Heart right ventricle (tissue), 16 donors: ENCODE data around the gene MTHFD1L. TPM values are rescaled to one million over a fixed set of nuclear protein-coding genes. Genes with fewer than 3 reads are reported as not detected.
A peak's percentile ranks its signal among the peaks of the same experiment; 100 is the strongest.

Experiments
- ATAC-seq, 8 donors: fragments of 200-7000 bp; cut with Tn5 transposase; one replicate each; pipeline ENCODE4 v1.9.1; 2020; ENCODE audit warnings: mild to moderate bottlenecking in 8 of 8, moderate library complexity in 8 of 8, moderate number of reproducible peaks in 1 of 8
- DNase-seq, 2 donors: peaks; one replicate each; pipeline ENCODE4 v3.0.0-alpha.2; 2020
- H3K27ac ChIP-seq, 10 donors: fragments of 200-600 bp; sonication (generic) in 2 of 10; one replicate each; pipeline versions ENCODE4 v1.5.0 to v1.8.0; 2020 to 2022; ENCODE audit warnings: mild to moderate bottlenecking in 3 of 10
- H3K27me3 ChIP-seq, 7 donors: fragments of 200-600 bp; one replicate each; pipeline ENCODE4 v1.8.0; 2021 to 2022; ENCODE audit warnings: mild to moderate bottlenecking in 2 of 7
- H3K36me3 ChIP-seq, 9 donors: fragments of 200-600 bp; sonication (generic) in 1 of 9; one replicate each; pipeline versions ENCODE4 v1.5.0 to v1.8.0; 2020 to 2022; ENCODE audit warnings: mild to moderate bottlenecking in 2 of 9
- H3K4me1 ChIP-seq, 9 donors: fragments of 200-600 bp; sonication (generic) in 1 of 9; one replicate each; pipeline versions ENCODE4 v1.5.0 to v1.8.0; 2020 to 2022; ENCODE audit warnings: mild to moderate bottlenecking in 4 of 9
- H3K4me3 ChIP-seq, 10 donors: fragments of 200-600 bp; sonication (generic) in 2 of 10; one replicate each; pipeline versions ENCODE4 v1.5.0 to v1.8.0; 2020 to 2022; ENCODE audit warnings: mild to moderate bottlenecking in 7 of 10, moderate library complexity in 2 of 10
- H3K9me3 ChIP-seq, 11 donors: fragments of 200-600 bp in 10 of 11; sonication (generic) in 2 of 11; one replicate each; pipeline versions ENCODE4 v1.5.0 to v1.8.0; 2013 to 2022; ENCODE audit warnings: mild to moderate bottlenecking in 2 of 11, control low read depth in 1 of 11, moderate library complexity in 1 of 11
- WGBS, 2 donors: extraction: QIAGEN DNeasy Blood & Tissue Kit; methylation state at CpG; one replicate each; pipeline ENCODE4 v1.1.7; 2013; ENCODE audit warnings: inconsistent platforms in 1 of 2; 5-methylcytosine and 5-hydroxymethylcytosine counted together
- intact Hi-C, 10 donors: fragments of 100-400 bp; cut with DNase I; formaldehyde crosslinking; loops; one replicate each; pipeline versions ENCODE4 v1.11.1 to v1.14.2; 2022
- polyA plus RNA-seq, 2 donors: library from polyadenylated mRNA; stranded (reverse); fragments of 200-250 nt; gene quantifications; one replicate each; pipeline ENCODE4 v1.2.3, GENCODE V29; 2013
- total RNA-seq, 10 donors: library from RNA; stranded (reverse); fragmentation: NEBNext Ultra II Directional in 3 of 10; extraction: Animal tissue kit (Norgen Biotek cat#: 25700) in 3 of 10; gene quantifications; one replicate each; pipeline versions ENCODE4 v1.2.1 to v1.2.4, GENCODE V29; 2021 to 2023
- TF ChIP-seq, protein P1 (sequence below), 9 donors: fragments of 200-600 bp; sonication (generic) in 2 of 9; IDR thresholded peaks; one replicate each; pipeline versions ENCODE4 v1.5.0 to v1.8.0; 2021 to 2022; ENCODE audit warnings: antibody characterized with exemption in 9 of 9, mild to moderate bottlenecking in 5 of 9, moderate library complexity in 1 of 9
- donor health status: Arrhythmogenic right ventricular cardiomyopathy.
- donor health status: ischemic (EF 13 %, LVEDD 7.1; RV severe dilation, severe dysfunction).
- donor health status: healthy with polysubstance abuse.
- donor health status: DM: no; HTN: yes; CAD: no.
- donor health status: DM: no; HTN: no; CAD: no.
- donor health status: ischemic (EF 25% LVEDD 6.9; RV normal size, moderate dysfunction).
- donor health status: ischemic (EF 25% LVEDD 5.7; RV mildly dilated, moderate dysfunction).
- donor health status: healthy.
- donor health status: DM: yes; HTN: yes; CAD: no.
- donor health status: Ischemic cardiomyopathy.
- donor health status: ischemic (EF 35%, LVEDD 5.7; RV mildly dilated, moderate dysfunction).
- donor health status: nonischemic (EF 11% LVEDD 7.7; RV severe dilation, severe dysfunction).
- donor health status: DM: yes; HTN: yes; CAD: no.
- donor health status: PGD.
- donor health status: ischemic (EF 29% LVEDD 5.4; RV normal size, mild dysfunction).
- donor health status: nonischemic (EF 23%, LVEDD 6.1; RV moderate dilation, normal function).

Gene MTHFD1L
- total and polyA plus RNA-seq, 12 donors = 1.2 to 10.8 (median 3.8) TPM

DNA sequence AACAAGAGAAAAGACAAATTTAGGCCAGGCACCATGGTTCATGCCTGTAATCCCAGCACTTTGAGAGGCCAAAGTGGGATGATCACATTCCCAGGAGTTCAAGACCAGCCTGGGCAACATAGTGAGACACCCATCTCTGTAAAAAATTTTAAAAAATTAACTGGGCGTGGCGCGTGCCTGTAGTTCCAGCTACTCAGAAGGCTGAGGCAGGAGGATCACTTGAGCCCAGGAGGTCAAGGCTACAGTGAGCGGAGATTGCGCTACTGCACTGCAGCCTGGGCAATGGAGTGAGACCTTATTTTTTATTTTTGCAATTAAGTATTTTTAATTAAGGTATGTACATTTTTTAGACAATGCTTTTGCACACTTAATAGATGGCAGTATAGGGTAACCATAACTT lies 3.3 kb downstream of the MTHFD1L start:
- Histone ChIP-seq H3K4me3 (no peak overlapping the region), H3K4me1 (peaks cover 0 to 15% (median 11%) of the 10 kb centered on the region in 9 donors), H3K27me3 (no peaks in the 10 kb centered on the region), H3K27ac (no peak overlapping the region), H3K9me3 (no peaks in the 10 kb centered on the region), H3K36me3 (no peaks in the 10 kb centered on the region)
- ATAC-seq (no peak), DNase-seq (no peak)
- intact Hi-C loops = no loop called here
- 86 to 98% methylated on average over 5 of the region's 5 CpGs for WGBS, 2 donors
- TF ChIP-seq, protein P1, sequence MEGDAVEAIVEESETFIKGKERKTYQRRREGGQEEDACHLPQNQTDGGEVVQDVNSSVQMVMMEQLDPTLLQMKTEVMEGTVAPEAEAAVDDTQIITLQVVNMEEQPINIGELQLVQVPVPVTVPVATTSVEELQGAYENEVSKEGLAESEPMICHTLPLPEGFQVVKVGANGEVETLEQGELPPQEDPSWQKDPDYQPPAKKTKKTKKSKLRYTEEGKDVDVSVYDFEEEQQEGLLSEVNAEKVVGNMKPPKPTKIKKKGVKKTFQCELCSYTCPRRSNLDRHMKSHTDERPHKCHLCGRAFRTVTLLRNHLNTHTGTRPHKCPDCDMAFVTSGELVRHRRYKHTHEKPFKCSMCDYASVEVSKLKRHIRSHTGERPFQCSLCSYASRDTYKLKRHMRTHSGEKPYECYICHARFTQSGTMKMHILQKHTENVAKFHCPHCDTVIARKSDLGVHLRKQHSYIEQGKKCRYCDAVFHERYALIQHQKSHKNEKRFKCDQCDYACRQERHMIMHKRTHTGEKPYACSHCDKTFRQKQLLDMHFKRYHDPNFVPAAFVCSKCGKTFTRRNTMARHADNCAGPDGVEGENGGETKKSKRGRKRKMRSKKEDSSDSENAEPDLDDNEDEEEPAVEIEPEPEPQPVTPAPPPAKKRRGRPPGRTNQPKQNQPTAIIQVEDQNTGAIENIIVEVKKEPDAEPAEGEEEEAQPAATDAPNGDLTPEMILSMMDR (IDR thresholded peaks at IDR 0.05) = no peak

DNA sequence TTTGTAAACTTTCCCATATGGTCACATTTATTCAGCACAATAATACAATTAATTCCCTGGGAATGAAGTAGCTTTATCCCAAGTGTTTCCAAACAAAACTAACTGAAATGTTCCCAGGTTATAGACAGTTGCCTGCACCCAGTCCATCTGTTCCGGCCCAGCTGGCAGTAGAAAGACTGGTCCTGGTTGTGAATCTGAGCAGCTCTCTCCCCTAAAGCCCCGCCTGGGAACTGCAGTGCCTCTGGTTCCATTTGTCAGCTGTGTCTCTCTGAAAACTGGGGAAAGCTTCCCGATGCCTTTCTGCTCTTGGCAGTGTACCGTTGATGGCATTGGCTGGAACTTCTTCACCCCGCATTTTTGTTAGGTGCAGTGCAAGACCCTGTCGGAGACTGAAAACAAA lies 8.7 kb downstream of the MTHFD1L start:
- no peaks in the 10 kb centered on the region for H3K9me3 ChIP-seq
- H3K4me3 ChIP-seq = no peak overlapping the region
- H3K36me3 ChIP-seq = peaks cover 0 to 11% (median 0%) of the 10 kb centered on the region in 9 donors
- ATAC-seq (no peak), DNase-seq (no peak)
- no peak overlapping the region for H3K27ac ChIP-seq
- WGBS, 2 donors = 95 to 97% methylated on average over 6 of the region's 6 CpGs
- intact Hi-C loops = no loop called here
- H3K27me3 ChIP-seq = no peaks in the 10 kb centered on the region
- H3K4me1 ChIP-seq = peaks cover 0 to 13% (median 7%) of the 10 kb centered on the region in 9 donors
- TF ChIP-seq, protein P1 (IDR thresholded peaks at IDR 0.05) = no peak

DNA sequence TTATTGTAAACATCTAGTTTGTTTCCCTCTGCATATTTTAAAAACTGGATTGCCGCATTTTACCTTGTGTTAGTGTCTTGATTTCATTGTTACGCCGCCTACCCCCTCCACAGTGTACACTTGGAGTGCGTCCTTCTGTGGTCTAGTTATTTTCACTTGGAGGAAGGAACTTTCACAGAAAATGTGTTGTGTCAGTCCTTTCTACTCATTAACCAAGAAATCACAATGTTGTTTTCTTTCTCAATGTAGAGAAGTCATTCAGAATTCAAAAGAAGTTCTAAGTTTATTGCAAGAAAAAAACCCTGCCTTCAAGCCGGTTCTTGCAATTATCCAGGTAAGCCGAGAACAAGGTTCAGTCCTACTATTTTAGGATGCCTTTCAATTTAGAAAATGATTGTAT lies 10.3 kb downstream of the MTHFD1L start:
- TF ChIP-seq, protein P1 (IDR thresholded peaks at IDR 0.05) = no peak

DNA sequence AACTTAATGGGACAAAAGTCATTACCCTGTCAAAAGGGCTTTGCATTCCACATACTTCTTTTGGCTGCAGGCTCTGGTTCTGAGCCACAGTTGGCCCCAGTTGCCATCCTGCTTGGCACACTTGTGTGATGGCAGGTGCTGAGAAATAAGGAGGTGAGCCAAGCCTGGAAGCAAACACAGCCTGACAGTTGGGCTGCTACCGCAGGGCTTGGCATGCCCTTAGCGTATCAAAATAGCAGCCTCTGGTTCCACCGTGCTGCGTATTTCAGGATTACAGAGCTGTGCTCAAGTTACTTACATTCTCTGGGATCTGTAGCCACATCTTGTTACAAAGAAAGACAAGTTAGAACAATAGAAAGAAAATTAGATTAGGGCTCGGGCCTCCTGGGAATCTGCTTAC lies 11.1 kb downstream of the MTHFD1L start:
- H3K36me3 ChIP-seq = peaks cover 0 to 11% (median 0%) of the 10 kb centered on the region in 9 donors
- ATAC-seq = peak; percentile 83 to 98 (median 92)
- intact Hi-C loops = no loop called here
- WGBS, 2 donors = 41 to 52% methylated on average over 5 of the region's 5 CpGs
- TF ChIP-seq, protein P1 (IDR thresholded peaks at IDR 0.05) = peak in 6 of 9 donors; percentile 8 to 43 (median 29)
- no peak overlapping the region for H3K4me3 ChIP-seq
- no peaks in the 10 kb centered on the region for H3K9me3 ChIP-seq
- H3K4me1 ChIP-seq = peaks cover 0 to 16% (median 13%) of the 10 kb centered on the region in 9 donors
- DNase-seq = peak; percentile 48 to 58
- peak overlapping the region in 2 of 10 donors; percentile 43 to 48 for H3K27ac ChIP-seq
- no peaks in the 10 kb centered on the region for H3K27me3 ChIP-seq

More for the DNA sequence above, 10.3 kb downstream of the MTHFD1L start:
- DNase-seq (no peak), ATAC-seq (no peak)
- H3K4me1 ChIP-seq = peaks cover 0 to 13% (median 7%) of the 10 kb centered on the region in 9 donors
- H3K27me3 ChIP-seq = no peaks in the 10 kb centered on the region
- peaks cover 0 to 11% (median 0%) of the 10 kb centered on the region in 9 donors for H3K36me3 ChIP-seq
- 81 to 86% methylated on average over 6 of the region's 6 CpGs for WGBS, 2 donors
- H3K9me3 ChIP-seq = no peaks in the 10 kb centered on the region
- intact Hi-C loops = no loop called here
- H3K27ac ChIP-seq = no peak overlapping the region
- no peak overlapping the region for H3K4me3 ChIP-seq
